CD4-positive, alpha-beta T cell (primary cell): Measurements from ENCODE around the gene CD44. TPM values are rescaled to one million over a fixed set of nuclear protein-coding genes. Genes with fewer than 3 reads are reported as not detected.

Experiments used
- ATAC-seq: fragments of 200-7000 bp; cut with Tn5 transposase; one replicate; pipeline ENCODE4 v1.10.0; 2022; ENCODE audit warnings: mild to moderate bottlenecking; ENCODE audit not compliant: poor library complexity
- CTCF ChIA-PET: fragments of 350-600 bp; sonication (Branson Sonifier 250); formaldehyde crosslinking; loops from one replicate; lab custom pipeline; 2021; ENCODE audit warnings: antibody characterized with exemption, inconsistent platforms; lab: Charles Lee
- POLR2A ChIA-PET: fragments of 350-600 bp; sonication (Branson Sonifier 250); formaldehyde crosslinking; loops from one replicate; lab custom pipeline; 2021; ENCODE audit warnings: antibody characterized with exemption, inconsistent platforms; lab: Charles Lee
- DNase-seq, 14 experiments: peaks; one replicate each; pipeline ENCODE4 v3.0.0-alpha.2; 2013 to 2020; ENCODE audit warnings: mixed read lengths in 2 of 14
- H3K27ac ChIP-seq, 2 donors: one replicate each; pipeline versions ENCODE4 v1.5.1 to v1.7.0; 2013; ENCODE audit warnings: low read length in 2 of 2, low read depth in 1 of 2, mild to moderate bottlenecking in 1 of 2
- H3K27me3 ChIP-seq, 2 experiments: 1 replicate in 1 of 2; 2 replicates in 1 of 2; pipeline versions ENCODE4 v1.6.1 to v1.7.0; 2013; ENCODE audit warnings: low read length in 2 of 2, control low read depth in 1 of 2, mild to moderate bottlenecking in 1 of 2, moderate library complexity in 1 of 2; ENCODE audit not compliant: insufficient read depth in 2 of 2, control insufficient read depth in 1 of 2
- H3K36me3 ChIP-seq: one replicate; pipeline ENCODE4 v1.6.1; 2013; ENCODE audit warnings: low read length, control low read depth; ENCODE audit not compliant: insufficient read depth
- H3K4me1 ChIP-seq: one replicate; pipeline ENCODE4 v1.6.1; 2013; ENCODE audit warnings: low read length, control low read depth; ENCODE audit not compliant: insufficient read depth
- H3K4me3 ChIP-seq: one replicate; pipeline ENCODE4 v1.5.1; 2013; ENCODE audit warnings: mild to moderate bottlenecking, low read length, moderate library complexity
- H3K9me3 ChIP-seq, 2 experiments: 1 replicate in 1 of 2; 2 replicates in 1 of 2; pipeline versions ENCODE4 v1.6.1 to v1.7.0; 2013; ENCODE audit warnings: low read length in 2 of 2, mild to moderate bottlenecking in 2 of 2, control low read depth in 1 of 2, moderate library complexity in 1 of 2; ENCODE audit not compliant: control insufficient read depth in 1 of 2, insufficient read depth in 1 of 2
- H3K27ac Mint-ChIP-seq: one replicate; pipeline ENCODE4 v1.8.0; 2020; ENCODE audit warnings: mixed read lengths
- H3K27me3 Mint-ChIP-seq: one replicate; pipeline ENCODE4 v1.8.0; 2021; ENCODE audit warnings: mixed read lengths
- H3K36me3 Mint-ChIP-seq: one replicate; pipeline ENCODE4 v1.8.0; 2021; ENCODE audit warnings: low read depth, mixed read lengths
- H3K4me1 Mint-ChIP-seq: one replicate; pipeline ENCODE4 v1.8.0; 2021; ENCODE audit warnings: low read depth, mixed read lengths
- H3K4me3 Mint-ChIP-seq: one replicate; pipeline ENCODE4 v1.8.0; 2020; ENCODE audit warnings: mild to moderate bottlenecking, mixed read lengths
- H3K9me3 Mint-ChIP-seq: one replicate; pipeline ENCODE4 v1.8.0; 2020; ENCODE audit warnings: mixed read lengths
- CTCF ChIP-seq: fragments of 200-600 bp; IDR thresholded peaks from one replicate; pipeline ENCODE4 v1.8.0; 2022; ENCODE audit warnings: antibody characterized with exemption, mild to moderate bottlenecking
- intact Hi-C, 2 experiments: fragments of 100-400 bp; cut with DNase I in 1 of 2; cut with micrococcal nuclease in 1 of 2; formaldehyde crosslinking; loops; one replicate each; pipeline versions ENCODE4 v1.15.1 to v1.9.0; 2023 to 2025; cut with DNase I, micrococcal nuclease
- total RNA-seq, 174 experiments: library from RNA in 2 of 174; stranded (reverse) in 2 of 174; gene quantifications; one replicate each; pipeline ENCODE4 v1.2.3 and lab custom pipeline; 2021 to 2026

The CD44 gene
- total RNA-seq, 2 experiments from 2014 or later: 1,283 to 1,330 TPM

DNA sequence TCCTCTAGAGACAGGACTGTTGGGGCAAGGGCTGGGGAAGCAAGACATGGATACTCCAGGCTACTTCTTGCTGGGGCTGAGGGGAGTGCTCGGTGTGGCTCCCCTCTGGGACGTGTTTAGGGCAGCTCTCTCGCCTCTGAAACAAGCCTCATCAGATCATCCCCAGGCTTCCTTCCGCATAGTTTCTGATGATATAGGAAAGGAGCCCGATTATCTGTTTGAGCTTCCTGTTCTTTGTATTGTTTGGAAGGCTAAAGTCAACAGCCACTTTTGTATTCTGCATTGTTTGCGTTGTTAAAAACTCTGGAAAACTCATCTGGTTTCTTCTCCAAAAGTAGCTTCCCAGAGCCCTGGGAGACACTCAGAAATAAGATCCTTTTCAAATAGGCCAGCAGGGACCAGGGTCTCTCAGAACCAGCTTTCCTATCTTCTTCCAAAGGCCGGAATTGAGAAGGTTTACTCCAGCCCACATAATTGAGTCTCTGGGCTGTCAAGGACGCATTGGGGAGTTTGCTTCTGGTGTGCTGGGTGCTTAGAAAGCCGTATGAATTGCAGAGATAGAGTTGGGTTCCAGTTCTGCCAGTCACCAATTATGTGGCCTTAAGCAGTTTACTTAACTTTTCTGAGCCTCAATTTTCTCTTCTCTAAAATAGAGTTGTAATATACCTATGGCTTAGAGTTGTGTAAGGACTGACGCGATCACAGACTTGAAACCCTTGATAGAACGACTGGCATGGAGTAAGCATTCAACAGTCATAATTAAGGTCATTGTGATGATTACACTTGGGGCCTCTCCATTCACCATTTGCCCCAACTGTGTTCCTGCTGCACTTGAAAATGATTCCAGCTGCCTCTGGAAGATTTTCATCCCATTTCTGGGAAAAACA, 19.1 kb downstream of the CD44 start:
- peak overlapping the region; percentile 96 for H3K27ac ChIP-seq
- Mint-ChIP-seq H3K27ac (peak overlapping the region; percentile 96), H3K4me1 (peaks cover 99% of the 10 kb centered on the region)

GRCh38 chr11:35158701-35159510, 19.9 kb downstream of the CD44 start:
- POLR2A ChIA-PET: interaction anchor here (1.3 to 18.0 kb wide), 6 partner anchors 6 to 161 kb away, joined by 3 to 355 read pairs (median 50); partner anchors contain the start of gene CD44
- peaks cover 93% of the 10 kb centered on the region for H3K4me1 ChIP-seq
- H3K27me3 ChIP-seq: no peaks in the 10 kb centered on the region
- H3K36me3 ChIP-seq: peaks cover 72% of the 10 kb centered on the region
- Mint-ChIP-seq H3K4me1 (peaks cover 99% of the 10 kb centered on the region), H3K27ac (peak overlapping the region; percentile 96), H3K36me3 (peaks cover 99% of the 10 kb centered on the region), H3K9me3 (peaks cover 2% of the 10 kb centered on the region), H3K4me3 (peak overlapping the region; percentile 69), H3K27me3 (no peaks in the 10 kb centered on the region)
- H3K9me3 ChIP-seq: no peaks in the 10 kb centered on the region
- CTCF ChIA-PET: interaction anchor here (0.6 kb wide), 1 partner anchor 17 kb away, joined by 3 read pairs; no protein-coding TSS in a partner anchor
- peak in 1 of 14 experiments; percentile 27 for DNase-seq
- intact Hi-C loops: no loop called here
- peak overlapping the region; percentile 96 for H3K27ac ChIP-seq
- TF ChIP-seq CTCF: no peak
- ATAC-seq: no peak
- no peak overlapping the region for H3K4me3 ChIP-seq

More for the DNA sequence above, 19.1 kb downstream of the CD44 start:
- no peaks in the 10 kb centered on the region for H3K9me3 ChIP-seq
- Mint-ChIP-seq H3K27me3 (no peaks in the 10 kb centered on the region), H3K4me3 (peak overlapping the region; percentile 53), H3K9me3 (peaks cover 2% of the 10 kb centered on the region), H3K36me3 (peaks cover 99% of the 10 kb centered on the region)
- H3K36me3 ChIP-seq: peaks cover 71% of the 10 kb centered on the region
- no peaks in the 10 kb centered on the region for H3K27me3 ChIP-seq
- peaks cover 92% of the 10 kb centered on the region for H3K4me1 ChIP-seq
- DNase-seq: no peak
- ChIA-PET CTCF (no interaction called here), POLR2A (interaction anchor here (0.9 to 18.0 kb wide), 5 partner anchors 7 to 1107 kb away, joined by 3 to 355 read pairs (median 73); partner anchors contain the start of gene CD44)
- no peak for ATAC-seq
- TF ChIP-seq CTCF: no peak
- H3K4me3 ChIP-seq: no peak overlapping the region
- intact Hi-C loops: no loop called here

DNA sequence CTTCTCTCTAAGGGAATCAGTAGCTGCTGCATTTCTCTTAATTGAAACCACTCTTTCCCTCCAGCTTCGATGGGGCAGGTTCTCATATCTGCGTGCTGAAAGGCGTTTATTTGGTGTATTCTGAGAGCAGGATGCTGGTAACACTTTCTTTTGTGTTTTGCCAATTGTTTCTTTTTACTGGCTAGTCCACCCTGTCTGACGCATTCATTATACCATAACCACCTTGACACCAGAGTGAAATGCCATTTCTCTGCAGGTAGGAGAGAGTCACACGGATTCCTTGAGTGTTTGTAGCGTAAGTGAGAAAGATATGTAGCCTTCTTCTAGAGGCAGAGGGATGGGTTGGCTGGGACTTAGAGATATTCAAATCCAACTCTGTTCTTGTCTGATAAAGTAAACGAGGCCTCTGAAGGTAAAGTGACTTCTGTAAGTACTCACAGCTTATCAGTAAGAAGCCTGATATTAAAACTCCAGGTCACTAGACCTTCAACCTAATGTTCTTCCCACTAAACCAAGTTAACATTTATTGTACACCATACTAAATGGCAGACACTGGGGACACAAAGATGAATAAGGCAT, 21.4 kb downstream of the CD44 start:
- POLR2A ChIA-PET: interaction anchor here (1.2 to 18.0 kb wide), 6 partner anchors 8 to 162 kb away, joined by 3 to 355 read pairs (median 16); partner anchors contain the start of gene CD44
- H3K36me3 ChIP-seq: peaks cover 68% of the 10 kb centered on the region
- Mint-ChIP-seq H3K27ac (peak overlapping the region; percentile 96), H3K4me1 (peaks cover 99% of the 10 kb centered on the region), H3K4me3 (peak overlapping the region; percentile 62), H3K27me3 (no peaks in the 10 kb centered on the region), H3K9me3 (peaks cover 2% of the 10 kb centered on the region), H3K36me3 (peaks cover 91% of the 10 kb centered on the region)
- ATAC-seq (peak; percentile 69), DNase-seq (peak in 5 of 14 experiments; percentile 20 to 74 (median 62))
- peaks cover 97% of the 10 kb centered on the region for H3K4me1 ChIP-seq
- TF ChIP-seq CTCF: no peak
- CTCF ChIA-PET: interaction anchor here (0.5 to 1.5 kb wide), 2 partner anchors 8 to 154 kb away, joined by 3 read pairs; no protein-coding TSS in a partner anchor
- H3K9me3 ChIP-seq: no peaks in the 10 kb centered on the region
- no peaks in the 10 kb centered on the region for H3K27me3 ChIP-seq
- peak overlapping the region; percentile 96 for H3K27ac ChIP-seq
- peak overlapping the region; percentile 12 for H3K4me3 ChIP-seq
- intact Hi-C loops: loop anchor here (2.0 to 10.0 kb wide), 4 partner anchors 14 to 1056 kb away; partner anchors contain the start of gene NAT10 (in 1 of the 2)
